GM21423 (cell line): ENCODE results near the gene NELFB.
A peak's percentile ranks its signal among the peaks of the same experiment; 100 is the strongest.

Experiments used
- ATAC-seq: cut with Tn5 transposase; IDR thresholded peaks from one replicate; pipeline ENCODE4 v1.9.1; 2021; ENCODE audit warnings: mild to moderate bottlenecking, moderate library complexity; ENCODE audit not compliant: unreplicated experiment

NELFB gene

GRCh38 chr9:137279741-137280473, 24.8 kb downstream of the NELFB start:
- no peak for ATAC-seq

DNA sequence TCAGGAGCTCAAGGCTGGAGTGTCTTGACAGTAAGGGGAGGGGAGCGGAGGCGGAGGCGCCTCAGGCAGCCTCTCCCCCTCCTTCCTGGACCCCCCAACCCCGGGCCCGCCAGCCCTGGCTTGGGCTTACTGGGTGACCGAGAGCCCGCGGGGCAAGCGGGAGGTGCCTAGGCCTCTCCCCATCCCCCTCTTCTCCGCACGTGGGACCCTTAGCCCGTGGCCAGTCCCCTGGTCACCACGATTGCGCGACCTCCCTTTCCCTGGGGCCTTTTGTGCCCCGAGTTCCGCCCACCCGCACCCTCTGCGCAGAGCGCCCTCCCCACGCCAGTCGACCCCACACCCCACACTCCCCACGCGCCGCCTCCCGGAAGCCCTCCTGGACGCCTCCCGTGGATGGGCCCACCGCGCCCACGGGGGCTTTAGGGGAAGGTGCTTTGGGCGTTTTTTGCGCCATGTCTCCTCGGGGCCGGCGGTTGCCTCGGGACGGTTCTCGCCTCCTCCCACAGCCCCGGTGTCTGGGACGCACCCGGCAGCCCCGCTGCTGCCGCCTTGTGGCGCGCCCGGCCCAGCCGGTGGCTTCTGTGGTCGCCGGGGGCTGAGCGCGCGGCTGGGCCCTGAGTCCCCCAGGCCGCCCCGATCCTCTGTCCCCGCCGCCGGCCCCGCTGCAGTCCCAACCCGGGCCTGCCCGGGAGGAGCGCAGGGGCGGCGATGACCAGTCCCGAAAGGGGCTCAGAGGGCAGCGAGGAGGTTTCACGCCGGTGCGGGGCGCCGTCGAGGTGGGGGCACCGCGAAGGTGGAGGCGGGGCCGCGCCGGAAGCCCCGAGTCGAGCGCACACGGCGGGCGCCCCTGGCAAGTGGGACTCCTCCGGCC, 25.6 kb downstream of the NELFB start:
- ATAC-seq = no peak

DNA sequence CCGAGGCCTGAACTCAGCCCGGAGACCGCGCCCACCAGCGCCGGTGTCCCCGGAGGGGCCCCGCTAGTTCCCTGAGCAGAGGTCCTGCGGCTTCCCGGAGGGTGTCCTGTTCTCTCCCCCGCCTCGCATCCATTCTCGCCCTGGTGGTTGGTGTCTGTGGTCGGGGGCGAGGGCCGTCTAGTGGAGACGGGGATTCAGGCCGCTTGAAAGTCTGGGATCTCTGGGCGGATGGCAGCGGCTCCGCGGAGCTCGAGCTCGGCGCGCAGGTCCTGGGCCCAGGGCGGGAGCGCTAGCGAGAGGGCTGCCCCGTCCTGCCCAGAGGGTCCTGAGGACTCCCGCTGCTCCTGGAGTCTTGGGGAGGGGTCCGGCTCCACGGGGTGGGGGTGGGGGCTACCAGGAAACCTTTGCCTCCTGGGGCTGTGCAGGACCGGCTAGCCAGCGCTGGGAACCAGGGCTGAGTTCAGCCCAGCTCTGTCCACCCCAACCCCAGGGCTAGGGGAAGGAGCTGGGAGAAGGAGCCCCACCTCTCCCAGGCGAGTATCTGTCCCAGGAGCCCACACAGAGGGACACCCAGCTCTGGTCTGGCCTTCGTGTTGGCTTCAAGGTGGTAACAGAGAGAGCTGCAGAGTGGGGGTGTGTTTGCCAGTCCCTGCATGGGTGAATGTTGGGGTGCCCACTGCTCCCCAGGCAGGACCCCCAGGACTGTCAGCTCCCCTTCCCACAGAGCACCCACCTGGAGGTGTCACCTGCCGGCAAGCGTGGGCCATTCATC, 26.4 kb downstream of the NELFB start:
- ATAC-seq = no peak

DNA sequence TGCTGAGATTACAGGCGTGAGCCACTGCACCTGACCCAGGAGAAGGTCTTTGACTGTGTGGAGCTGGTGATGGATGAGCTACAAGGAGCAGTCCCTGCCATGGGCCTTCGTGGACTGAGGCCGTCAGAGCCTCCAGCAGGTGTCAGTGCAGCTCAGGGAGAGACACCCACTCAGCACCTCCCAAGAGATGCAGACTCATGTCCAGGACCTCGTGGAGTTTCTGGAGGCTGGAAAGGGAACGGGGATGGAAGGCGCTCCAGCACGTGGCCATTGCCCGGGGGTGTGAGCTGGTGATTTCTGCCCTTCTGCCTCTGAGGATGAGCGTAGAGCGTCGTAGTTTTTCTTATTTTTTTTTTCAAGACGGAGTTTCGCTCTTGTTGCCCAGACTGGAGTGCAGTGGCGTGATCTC, 31.9 kb downstream of the NELFB start:
- ATAC-seq = no peak

DNA sequence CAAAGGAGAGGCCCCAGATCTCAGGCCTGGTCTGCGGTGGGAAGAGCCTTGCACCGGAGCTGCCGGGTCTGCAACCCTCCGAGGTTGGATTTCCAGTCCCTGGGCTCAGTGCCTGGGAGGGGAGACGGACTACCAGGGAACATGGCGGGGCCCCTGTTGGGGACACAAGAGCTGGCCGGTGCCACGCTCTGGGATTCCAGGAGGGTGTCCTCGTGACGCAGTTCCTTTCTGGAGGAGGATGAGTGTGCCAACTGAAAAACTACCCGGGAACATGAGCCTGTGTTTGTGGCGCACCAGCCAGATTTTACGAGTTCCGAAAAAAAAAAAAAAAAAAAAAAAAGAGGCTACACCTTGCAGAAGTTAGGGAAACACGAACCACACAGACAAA, 38.0 kb downstream of the NELFB start:
- no peak for ATAC-seq

- no peak for ATAC-seq
These were observed 38.5 kb downstream of the NELFB start for GRCh38 chr9:137293482-137294090.

DNA sequence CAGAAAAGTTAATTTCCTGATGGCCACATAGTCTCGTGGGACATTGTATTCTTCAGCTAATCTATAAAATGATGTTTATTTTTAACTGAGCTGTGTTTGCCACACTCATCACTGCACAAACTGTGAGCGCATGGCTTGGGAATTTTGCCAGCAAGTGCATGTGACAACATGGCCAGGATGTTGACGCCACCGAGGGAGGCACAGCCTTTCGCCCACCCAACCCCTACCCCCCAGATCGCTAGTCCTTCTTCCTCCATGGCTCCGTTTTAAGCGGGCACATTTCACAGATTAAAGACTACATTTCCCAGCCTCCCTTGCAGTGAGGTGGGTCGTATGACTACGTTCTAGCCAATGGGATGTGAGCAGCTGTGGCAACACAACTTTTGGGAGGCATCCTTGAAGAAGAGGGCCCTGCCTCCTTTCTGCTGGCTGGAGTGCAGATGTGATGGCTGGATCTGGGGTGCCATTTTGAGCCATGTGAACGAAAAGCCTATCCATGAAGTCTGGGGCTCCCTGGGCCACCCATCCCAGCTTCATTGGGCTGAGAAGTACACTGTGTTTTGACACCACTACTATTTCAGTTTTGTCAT, 39.1 kb downstream of the NELFB start:
- ATAC-seq = no peak

DNA sequence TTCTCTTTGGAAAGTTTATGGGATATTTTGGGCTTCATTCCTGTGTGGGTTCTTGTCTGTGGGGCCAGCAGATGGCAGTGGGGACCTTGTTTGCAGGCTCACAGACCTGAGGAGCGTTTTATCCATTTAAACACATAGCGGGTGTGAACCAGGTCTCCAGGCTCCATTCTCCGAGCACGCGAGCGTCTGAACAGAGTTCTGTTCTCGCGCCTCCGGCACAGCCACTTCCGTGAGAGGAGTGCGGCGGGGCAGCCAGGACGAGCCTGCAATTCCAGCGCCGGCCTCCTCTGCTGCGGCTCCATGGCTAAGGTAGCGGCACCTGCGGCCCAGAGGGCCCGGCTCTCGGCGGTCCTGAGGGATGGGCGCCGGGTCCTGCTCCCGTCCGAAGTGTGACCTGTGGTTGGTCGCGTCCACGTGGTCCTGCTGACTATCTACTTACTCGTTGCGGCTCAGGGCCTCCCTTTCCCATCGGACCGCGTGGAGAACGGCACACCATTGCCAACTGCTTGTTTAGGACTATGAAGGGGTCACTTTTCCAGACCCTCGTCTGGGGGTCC, 39.6 kb downstream of the NELFB start:
- no peak for ATAC-seq

DNA sequence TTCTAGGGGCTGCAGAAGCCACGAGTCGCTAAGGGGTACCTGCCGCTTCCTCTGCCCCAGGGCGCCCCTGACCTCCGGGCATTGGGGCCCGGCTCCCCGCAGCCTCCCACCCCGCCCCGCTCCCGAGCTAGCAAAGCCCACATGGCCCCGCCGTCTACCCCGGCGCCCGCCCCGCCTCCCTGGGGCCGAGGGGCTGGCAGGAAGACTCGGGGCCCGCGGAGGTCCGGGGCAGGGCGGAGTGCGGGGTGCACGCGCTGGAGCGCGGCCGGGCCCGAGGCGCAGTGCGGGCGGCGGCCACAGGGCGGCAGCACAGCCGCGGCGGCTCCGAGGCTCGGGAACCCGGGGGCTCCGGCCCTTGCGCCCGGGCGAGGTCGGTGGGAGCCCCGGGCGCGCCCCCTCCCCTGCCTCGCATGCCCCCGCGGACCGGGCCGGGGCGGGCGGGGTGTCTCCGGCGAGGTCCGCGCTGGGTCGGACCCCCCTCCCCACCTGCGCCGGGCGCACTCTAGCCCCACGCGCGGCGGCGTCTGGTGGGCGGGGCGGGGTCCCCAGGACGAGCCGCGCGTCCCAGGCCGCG, 40.2 kb downstream of the NELFB start:
- peak; percentile 55 for ATAC-seq

- no peak for ATAC-seq
These were observed 40.9 kb downstream of the NELFB start for GRCh38 chr9:137295849-137296669.

- no peak for ATAC-seq
These were observed 41.8 kb downstream of the NELFB start for GRCh38 chr9:137296670-137297664.

DNA sequence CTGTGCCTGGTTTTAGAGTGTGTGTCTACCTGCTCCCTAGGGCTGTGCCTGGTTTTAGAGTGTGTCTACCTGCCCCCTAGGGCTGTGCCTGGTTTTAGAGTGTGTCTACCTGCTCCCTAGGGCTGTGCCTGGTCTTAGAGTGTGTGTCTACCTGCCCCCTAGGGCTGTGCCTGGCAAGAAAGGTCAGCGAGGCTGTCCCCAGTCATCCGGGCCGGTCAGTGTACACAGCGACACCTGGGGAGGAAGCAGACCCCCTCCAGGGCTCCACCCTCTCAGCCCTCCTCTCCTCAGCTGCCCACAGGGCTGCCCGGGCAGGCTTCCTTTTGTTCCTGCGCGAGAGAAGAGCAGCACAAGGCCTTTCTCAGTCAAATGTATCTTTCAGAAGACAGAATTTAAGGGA, 42.8 kb downstream of the NELFB start:
- no peak for ATAC-seq

DNA sequence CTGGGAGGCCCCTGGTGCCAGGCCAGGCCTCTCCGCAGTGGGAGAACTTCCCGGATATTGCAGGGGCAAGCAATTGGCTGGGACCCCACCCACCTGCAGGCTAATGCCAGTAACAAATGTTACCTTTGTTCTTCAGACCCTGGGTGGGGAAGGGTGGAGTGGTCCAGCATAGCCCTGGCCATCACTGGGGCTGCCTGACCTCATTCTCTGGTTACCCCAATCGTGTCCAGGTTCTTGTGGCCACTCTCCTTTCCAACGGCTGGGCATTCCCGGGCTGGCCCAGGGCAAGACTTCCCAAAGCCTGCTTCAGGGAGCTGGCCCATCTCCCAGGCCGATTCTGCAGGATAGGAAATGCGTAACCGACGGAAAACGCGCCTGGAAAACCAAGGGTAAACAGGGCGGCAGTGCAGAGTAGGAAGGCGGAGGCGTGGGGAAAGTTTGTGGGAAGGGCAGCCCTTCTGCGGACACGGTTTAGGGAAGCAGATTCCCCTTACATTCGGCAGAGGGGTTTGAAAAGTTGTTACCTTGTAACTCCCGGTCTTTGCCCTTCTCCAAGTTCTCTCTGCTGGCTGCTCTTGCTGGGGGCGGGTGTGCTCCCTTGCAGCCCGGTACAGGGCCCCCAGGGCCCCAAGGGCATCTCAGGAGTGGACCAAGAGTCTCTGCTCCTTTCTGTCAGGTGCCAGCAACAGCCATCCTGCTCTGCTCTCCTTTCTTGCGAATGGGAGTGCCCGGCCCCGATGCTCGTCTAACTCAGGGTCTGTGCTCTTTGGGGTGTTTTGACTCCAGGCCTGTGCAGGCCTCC, 43.5 kb downstream of the NELFB start:
- no peak for ATAC-seq

GRCh38 chr9:137299203-137299565, 44.1 kb downstream of the NELFB start:
- ATAC-seq = no peak

- no peak for ATAC-seq
These were observed 44.8 kb downstream of the NELFB start for GRCh38 chr9:137299938-137300337.

DNA sequence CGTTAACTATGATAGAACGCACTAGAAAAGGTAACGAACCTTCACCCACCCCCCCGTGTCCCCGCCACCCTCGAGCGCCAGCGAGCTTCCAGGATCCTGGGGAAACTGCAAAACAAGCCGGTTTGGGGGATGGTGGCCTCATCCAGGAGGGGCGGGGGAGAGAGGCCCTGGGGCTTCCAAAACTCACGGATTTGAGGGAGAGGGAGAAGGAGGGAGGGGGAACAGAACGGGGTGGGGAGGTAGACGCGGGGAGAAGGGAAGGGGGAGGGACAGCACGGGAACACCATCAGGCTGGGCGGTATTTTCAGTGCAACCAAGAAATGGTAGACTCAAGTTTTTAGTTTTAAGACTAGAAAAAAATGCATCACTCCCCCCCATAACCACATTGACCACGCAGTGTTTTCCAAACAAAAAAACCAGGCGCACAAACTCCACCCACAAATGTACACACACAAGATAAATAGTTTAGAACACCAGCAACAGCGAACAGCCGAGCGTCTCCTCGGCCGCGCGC, 45.5 kb downstream of the NELFB start:
- no peak for ATAC-seq
